ENCODE data around the gene FBXO42. TPM values are rescaled to one million over a fixed set of nuclear protein-coding genes. Genes with fewer than 3 reads are reported as not detected.

Gene FBXO42
- total RNA-seq, 1 donor from 2014 or later, result 11.9 TPM

DNA sequence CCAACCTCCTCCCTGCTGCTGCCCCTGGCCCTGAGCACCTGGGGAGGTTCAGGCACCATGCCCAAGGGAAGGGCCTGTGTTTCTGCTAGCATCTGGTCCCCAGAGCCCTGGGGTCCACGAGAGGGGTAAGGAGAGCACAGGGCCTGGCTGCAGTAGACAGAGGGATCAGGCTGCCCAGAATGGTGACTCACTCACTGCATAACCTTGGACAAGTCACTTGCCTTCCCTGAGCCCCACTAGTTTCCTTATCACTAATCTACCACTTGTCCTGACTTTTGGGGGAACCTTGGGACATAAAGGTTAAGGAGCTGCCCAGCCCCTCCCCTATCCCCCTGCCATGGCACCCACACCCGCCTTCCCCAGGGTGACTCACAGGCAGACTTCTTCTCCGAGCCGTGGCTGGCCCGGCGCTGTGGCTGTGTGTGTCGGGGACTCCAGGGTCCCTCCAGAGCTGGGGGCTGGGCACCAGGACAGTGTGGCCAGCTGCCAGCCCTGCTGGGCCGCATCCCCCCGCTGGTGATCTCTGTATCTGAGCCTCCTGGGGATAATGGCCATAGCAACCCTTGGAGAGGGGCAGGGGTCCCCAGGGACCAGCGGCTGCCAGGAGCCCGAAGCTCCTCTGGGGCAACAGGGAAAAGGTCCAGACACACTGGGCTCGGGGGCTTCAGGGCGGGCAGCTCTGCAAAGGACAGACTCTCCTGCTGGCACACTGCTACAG is 143.9 kb downstream of the FBXO42 start:
- Histone ChIP-seq H3K27me3 (ENCODE audit: control insufficient read depth, insufficient read depth, low read length) (no peaks in the 10 kb centered on the region), H3K36me3 (ENCODE audit: control insufficient read depth, insufficient read depth, low read length) (no peaks in the 10 kb centered on the region), H3K4me3 (ENCODE audit: low read depth, low read length) (no peak overlapping the region)
- TF ChIP-seq, protein P1, sequence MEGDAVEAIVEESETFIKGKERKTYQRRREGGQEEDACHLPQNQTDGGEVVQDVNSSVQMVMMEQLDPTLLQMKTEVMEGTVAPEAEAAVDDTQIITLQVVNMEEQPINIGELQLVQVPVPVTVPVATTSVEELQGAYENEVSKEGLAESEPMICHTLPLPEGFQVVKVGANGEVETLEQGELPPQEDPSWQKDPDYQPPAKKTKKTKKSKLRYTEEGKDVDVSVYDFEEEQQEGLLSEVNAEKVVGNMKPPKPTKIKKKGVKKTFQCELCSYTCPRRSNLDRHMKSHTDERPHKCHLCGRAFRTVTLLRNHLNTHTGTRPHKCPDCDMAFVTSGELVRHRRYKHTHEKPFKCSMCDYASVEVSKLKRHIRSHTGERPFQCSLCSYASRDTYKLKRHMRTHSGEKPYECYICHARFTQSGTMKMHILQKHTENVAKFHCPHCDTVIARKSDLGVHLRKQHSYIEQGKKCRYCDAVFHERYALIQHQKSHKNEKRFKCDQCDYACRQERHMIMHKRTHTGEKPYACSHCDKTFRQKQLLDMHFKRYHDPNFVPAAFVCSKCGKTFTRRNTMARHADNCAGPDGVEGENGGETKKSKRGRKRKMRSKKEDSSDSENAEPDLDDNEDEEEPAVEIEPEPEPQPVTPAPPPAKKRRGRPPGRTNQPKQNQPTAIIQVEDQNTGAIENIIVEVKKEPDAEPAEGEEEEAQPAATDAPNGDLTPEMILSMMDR (IDR thresholded peaks at IDR 0.05; ENCODE audit: insufficient read depth, low read length, poor library complexity, severe bottlenecking), result no peak
- DNase-seq (ENCODE audit: low read depth), result no peak

DNA sequence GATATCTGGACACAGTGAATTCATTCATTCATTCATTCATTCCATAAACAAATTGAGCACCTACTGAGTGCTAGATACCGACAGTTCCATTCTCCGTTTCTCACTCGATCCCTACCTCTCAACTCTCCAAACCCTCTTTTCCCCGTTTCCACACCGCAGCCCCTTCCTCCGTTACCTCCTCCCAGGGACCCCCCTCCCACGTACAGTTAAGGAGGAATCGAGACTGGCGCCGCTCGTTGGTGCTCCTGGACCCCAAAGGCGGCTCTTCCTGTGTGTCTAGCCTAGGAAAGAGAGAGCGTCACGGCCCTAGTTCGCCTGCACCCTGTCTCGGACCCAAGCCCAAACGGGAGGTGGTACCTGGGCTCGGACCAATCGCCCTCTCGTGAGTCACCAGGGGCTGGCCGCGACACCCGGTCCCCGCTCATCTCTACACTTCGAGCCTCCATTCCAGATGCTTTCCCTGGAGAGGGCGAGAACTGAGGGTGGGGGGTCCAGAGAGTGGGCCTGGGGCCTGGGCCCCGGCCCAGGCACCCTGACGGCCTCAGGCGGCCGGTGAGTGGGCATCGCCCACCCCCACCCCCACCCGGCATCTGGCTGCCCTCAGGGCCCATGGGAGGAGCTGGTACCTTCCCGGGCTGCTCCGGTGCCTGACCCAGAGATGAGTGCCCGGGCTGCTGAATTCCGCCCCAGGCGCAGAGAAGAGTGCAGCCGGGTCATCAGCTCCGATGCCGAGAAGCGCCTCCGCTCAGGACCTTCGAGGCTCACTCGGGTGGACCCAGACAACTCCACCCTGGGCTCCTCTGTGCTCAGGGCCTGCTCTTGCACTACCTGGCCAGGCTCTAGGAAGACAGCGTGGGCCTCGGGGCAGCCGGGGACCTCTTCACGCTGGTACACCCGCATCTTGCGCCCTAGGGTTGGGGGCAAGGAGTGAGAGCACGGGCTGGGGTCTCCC is 144.7 kb downstream of the FBXO42 start:
- no peak for DNase-seq (ENCODE audit: low read depth)
- Histone ChIP-seq H3K27me3 (ENCODE audit: control insufficient read depth, insufficient read depth, low read length) (no peaks in the 10 kb centered on the region), H3K4me3 (ENCODE audit: low read depth, low read length) (peak overlapping the region; percentile 50), H3K36me3 (ENCODE audit: control insufficient read depth, insufficient read depth, low read length) (no peaks in the 10 kb centered on the region)
- TF ChIP-seq, protein P1 (IDR thresholded peaks at IDR 0.05; ENCODE audit: insufficient read depth, low read length, poor library complexity, severe bottlenecking), result no peak

DNA sequence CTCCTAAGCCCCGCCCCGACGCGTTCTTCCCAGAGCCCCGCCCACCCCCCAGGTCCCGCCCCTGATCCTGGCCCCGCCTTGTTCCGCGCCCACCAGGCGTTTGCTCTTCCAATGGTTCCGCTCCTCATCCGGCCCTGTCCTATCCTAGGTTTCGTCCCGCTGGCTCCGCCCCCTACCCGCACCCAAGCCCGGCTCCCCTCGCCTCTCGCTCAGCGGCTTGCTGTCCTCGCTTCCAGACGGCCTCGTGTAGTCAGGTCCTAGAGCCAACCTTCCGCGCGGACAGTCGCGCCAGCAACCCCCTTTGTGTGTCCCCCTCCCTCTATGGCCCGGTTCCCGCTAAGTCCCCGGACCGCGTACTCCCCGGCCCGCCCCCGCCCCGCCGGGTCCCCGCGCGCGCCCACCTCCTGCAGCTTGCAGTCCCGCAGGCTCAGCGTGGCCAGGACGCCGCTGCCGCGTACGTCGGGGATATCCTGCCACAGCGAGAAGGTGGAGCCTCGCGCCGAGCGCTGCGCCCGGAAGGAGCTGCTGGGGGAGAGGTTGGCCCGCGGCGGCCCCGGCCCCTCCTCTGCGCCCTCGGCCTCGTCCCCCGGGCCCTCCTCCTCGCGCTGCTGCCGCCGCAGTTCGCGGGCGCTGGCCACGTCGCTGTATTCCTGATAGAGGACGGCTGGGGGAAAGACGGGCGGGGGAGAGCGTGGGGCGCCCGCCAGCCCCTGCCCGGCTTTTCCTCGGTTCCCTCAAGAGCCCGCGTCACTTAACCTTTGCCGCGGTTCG is 145.5 kb downstream of the FBXO42 start:
- TF ChIP-seq, protein P1 (IDR thresholded peaks at IDR 0.05; ENCODE audit: insufficient read depth, low read length, poor library complexity, severe bottlenecking), result no peak
- DNase-seq (ENCODE audit: low read depth), result peak; percentile 94
- Histone ChIP-seq H3K4me3 (ENCODE audit: low read depth, low read length) (peak overlapping the region; percentile 51), H3K36me3 (ENCODE audit: control insufficient read depth, insufficient read depth, low read length) (no peaks in the 10 kb centered on the region), H3K27me3 (ENCODE audit: control insufficient read depth, insufficient read depth, low read length) (no peaks in the 10 kb centered on the region)

DNA sequence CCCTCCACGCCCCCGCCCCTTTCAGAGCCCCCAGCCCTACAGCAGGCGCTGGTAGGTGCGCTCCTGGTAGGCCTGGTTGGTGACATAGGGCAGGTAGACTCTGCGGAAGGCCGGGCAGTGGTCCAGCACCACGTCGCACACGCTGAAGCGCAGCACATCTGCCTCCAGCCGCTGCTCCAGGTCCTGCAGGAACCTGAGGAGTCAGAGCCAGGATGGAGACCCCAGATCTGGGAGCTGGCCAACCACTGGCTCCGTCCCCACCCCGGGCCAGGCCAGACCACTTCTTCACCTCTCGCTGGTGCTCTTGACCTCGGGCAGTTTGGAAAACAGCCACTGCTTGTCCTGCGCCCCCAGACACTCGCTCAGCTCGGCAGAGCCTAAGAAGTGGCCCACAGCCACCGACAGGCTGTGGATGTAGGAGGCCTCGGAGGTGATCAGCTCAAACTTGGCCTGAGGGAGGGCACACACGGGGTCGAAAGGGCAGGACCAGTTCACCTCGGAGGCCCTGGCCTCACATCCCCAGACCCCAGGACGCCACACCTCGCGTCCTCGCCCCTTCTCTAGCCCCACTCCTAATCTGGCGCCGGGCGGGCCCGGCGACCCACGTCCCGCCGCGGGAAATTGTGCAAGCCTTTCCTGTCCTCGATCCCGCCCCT is 146.3 kb downstream of the FBXO42 start:
- no peaks in the 10 kb centered on the region for H3K27me3 ChIP-seq (ENCODE audit: control insufficient read depth, insufficient read depth, low read length)
- peak overlapping the region; percentile 51 for H3K4me3 ChIP-seq (ENCODE audit: low read depth, low read length)
- TF ChIP-seq, protein P1 (IDR thresholded peaks at IDR 0.05; ENCODE audit: insufficient read depth, low read length, poor library complexity, severe bottlenecking), result no peak
- no peaks in the 10 kb centered on the region for H3K36me3 ChIP-seq (ENCODE audit: control insufficient read depth, insufficient read depth, low read length)
- no peak for DNase-seq (ENCODE audit: low read depth)

DNA sequence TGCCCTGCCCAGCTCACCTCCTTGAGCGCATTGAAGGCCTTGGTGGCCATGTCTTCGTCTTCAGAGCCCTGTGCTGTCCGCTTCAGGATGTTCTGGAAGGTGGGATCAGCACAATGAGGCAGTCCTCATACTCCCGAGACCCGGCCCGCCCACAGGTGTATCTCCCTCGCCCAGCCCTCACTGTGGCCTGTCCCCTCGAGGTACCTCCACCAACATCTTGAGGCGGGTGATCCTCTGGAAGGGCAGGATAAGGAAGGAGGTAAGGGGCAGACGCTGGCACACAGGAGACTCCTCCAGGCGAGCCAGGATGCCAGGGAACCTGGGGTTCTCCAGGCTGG is 147.0 kb downstream of the FBXO42 start:
- TF ChIP-seq, protein P1 (IDR thresholded peaks at IDR 0.05; ENCODE audit: insufficient read depth, low read length, poor library complexity, severe bottlenecking), result no peak
- Histone ChIP-seq H3K36me3 (ENCODE audit: control insufficient read depth, insufficient read depth, low read length) (no peaks in the 10 kb centered on the region), H3K4me3 (ENCODE audit: low read depth, low read length) (no peak overlapping the region), H3K27me3 (ENCODE audit: control insufficient read depth, insufficient read depth, low read length) (no peaks in the 10 kb centered on the region)
- DNase-seq (ENCODE audit: low read depth), result no peak

Data from kidney epithelial cell (primary cell).